Loucy (cell line): ENCODE results near the gene SMYD5.

Source experiments
- EZH2phosphoT487 ChIP-seq: fragments of 200-600 bp; IDR thresholded peaks from 2 replicates; pipeline ENCODE4 v1.6.1; 2018; ENCODE audit warnings: antibody characterized with exemption, mild to moderate bottlenecking, moderate library complexity, borderline replicate concordance
- TF ChIP-seq, protein P1 (sequence below): fragments of 200-600 bp; sonication (generic); conservative IDR thresholded peaks from 2 replicates; pipeline ENCODE4 v1.5.1; 2014; ENCODE audit warnings: mild to moderate bottlenecking, antibody characterized with exemption, low read length

DNA sequence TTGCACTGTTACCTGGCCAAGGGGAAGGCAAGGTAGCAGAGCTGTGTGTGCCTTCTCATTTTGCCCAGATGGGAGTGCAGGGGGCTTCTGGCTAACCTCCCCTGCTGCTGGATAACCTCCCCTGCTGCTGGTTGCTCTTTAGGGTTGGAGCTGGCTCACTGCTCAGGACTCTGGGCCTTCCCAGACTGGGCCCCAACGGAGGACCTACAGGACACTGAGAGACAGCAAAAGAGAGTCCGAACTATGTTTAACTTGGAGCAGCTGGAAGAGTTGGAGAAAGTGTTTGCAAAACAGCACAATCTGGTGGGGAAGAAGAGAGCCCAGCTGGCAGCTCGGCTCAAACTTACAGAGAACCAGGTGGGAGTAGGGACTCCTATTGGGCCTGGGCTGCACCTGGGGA, 5.8 kb upstream of the SMYD5 start:
- TF ChIP-seq EZH2phosphoT487, result no peak
- TF ChIP-seq, protein P1, sequence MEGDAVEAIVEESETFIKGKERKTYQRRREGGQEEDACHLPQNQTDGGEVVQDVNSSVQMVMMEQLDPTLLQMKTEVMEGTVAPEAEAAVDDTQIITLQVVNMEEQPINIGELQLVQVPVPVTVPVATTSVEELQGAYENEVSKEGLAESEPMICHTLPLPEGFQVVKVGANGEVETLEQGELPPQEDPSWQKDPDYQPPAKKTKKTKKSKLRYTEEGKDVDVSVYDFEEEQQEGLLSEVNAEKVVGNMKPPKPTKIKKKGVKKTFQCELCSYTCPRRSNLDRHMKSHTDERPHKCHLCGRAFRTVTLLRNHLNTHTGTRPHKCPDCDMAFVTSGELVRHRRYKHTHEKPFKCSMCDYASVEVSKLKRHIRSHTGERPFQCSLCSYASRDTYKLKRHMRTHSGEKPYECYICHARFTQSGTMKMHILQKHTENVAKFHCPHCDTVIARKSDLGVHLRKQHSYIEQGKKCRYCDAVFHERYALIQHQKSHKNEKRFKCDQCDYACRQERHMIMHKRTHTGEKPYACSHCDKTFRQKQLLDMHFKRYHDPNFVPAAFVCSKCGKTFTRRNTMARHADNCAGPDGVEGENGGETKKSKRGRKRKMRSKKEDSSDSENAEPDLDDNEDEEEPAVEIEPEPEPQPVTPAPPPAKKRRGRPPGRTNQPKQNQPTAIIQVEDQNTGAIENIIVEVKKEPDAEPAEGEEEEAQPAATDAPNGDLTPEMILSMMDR, result no peak
